Measurements from ENCODE around the gene MAML3.

MAML3 gene

DNA sequence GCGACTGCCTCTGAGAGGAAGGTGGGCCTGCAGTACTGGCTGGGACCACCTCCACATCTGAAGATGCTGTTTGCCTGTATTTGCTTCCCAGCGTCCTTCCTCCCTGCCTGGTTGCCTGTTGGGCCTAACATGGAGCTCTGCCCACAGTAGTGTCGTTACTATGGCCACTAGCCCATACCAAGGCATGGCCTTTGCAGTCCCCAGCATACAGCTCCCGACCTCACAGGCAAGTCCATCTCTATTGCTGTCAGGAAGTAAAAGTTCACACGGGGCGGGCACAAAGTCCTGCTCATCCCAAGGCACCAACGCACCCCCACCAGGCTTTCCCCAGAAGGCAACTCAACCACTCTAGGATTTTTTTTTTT lies 71.6 kb downstream of the MAML3 start:
- TF ChIP-seq FOXP2 (optimal IDR thresholded peaks at IDR 0.05; ENCODE audit: borderline replicate concordance, extremely low read depth, extremely low read length, insufficient read depth) (no peak), TAF1 (IDR thresholded peaks at IDR 0.05; ENCODE audit: borderline replicate concordance, insufficient read depth, low read length) (no peak), POLR2AphosphoS5 (IDR thresholded peaks at IDR 0.05; ENCODE audit: low read depth, low read length) (no peak), SIN3A (IDR thresholded peaks at IDR 0.05; ENCODE audit: borderline replicate concordance, insufficient read depth, low read length) (no peak)
- TF ChIP-seq, protein P1, sequence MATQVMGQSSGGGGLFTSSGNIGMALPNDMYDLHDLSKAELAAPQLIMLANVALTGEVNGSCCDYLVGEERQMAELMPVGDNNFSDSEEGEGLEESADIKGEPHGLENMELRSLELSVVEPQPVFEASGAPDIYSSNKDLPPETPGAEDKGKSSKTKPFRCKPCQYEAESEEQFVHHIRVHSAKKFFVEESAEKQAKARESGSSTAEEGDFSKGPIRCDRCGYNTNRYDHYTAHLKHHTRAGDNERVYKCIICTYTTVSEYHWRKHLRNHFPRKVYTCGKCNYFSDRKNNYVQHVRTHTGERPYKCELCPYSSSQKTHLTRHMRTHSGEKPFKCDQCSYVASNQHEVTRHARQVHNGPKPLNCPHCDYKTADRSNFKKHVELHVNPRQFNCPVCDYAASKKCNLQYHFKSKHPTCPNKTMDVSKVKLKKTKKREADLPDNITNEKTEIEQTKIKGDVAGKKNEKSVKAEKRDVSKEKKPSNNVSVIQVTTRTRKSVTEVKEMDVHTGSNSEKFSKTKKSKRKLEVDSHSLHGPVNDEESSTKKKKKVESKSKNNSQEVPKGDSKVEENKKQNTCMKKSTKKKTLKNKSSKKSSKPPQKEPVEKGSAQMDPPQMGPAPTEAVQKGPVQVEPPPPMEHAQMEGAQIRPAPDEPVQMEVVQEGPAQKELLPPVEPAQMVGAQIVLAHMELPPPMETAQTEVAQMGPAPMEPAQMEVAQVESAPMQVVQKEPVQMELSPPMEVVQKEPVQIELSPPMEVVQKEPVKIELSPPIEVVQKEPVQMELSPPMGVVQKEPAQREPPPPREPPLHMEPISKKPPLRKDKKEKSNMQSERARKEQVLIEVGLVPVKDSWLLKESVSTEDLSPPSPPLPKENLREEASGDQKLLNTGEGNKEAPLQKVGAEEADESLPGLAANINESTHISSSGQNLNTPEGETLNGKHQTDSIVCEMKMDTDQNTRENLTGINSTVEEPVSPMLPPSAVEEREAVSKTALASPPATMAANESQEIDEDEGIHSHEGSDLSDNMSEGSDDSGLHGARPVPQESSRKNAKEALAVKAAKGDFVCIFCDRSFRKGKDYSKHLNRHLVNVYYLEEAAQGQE (IDR thresholded peaks at IDR 0.05; ENCODE audit: insufficient read depth in 1 of 2, low read depth in 2 of 2, low read length in 2 of 2): no peak

DNA sequence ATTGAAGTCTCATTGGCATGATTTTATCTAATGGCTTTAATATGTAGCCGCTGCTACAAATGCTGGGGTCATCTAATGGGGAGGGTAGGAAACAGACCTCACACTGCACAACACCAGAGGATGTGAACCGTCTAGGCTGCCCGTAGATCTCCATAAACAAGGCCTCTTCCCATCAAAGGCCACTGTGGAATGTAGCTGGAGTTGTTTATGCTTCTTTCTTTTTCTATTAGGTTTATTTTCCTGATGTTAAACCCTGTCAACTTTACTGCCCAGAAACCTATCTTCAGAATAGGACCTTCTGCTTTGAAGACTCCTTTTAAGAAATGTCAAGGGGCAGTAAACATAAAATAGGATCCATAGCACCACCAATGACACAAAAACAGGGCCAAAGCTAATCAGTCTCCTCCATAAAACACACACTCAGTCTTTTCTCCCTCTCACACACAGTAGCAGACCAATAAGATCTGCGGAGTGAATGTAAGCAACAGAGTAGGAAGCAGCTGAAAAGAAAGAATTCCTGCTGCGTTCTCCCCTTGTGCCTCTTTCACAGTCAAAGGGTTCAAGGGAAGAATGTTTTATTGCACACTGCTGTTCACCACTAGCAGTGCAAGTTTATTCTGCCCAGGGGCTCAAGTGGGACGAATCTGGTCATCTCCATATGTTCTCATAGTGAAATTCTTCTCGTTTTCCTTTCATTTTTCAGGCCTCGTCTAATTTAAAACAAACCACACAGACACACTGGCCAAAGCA lies 72.2 kb downstream of the MAML3 start:
- TF ChIP-seq FOXP2 (optimal IDR thresholded peaks at IDR 0.05; ENCODE audit: borderline replicate concordance, extremely low read depth, extremely low read length, insufficient read depth) (no peak), SIN3A (IDR thresholded peaks at IDR 0.05; ENCODE audit: borderline replicate concordance, insufficient read depth, low read length) (no peak), TAF1 (IDR thresholded peaks at IDR 0.05; ENCODE audit: borderline replicate concordance, insufficient read depth, low read length) (no peak), POLR2AphosphoS5 (IDR thresholded peaks at IDR 0.05; ENCODE audit: low read depth, low read length) (no peak)
- TF ChIP-seq, protein P1 (IDR thresholded peaks at IDR 0.05; ENCODE audit: insufficient read depth in 1 of 2, low read depth in 2 of 2, low read length in 2 of 2): no peak

DNA sequence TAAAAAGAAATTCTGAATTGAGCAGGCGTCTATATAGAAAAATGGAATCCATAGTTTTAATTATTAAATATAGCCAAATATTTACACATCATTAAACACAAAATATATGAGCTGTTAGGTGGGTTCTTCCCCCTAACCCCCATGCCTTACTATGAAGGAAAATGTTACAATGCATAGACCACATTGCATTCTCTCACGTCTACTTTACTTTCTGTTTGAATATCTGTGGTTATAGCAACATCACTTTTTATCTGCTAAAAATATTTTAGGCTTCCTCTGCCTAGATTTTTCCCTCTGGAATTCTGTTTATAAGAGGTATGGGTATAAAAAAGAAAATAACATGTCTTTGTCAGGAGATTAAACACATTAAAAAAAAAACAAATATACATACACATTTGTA lies 73.1 kb downstream of the MAML3 start:
- TF ChIP-seq, protein P1 (IDR thresholded peaks at IDR 0.05; ENCODE audit: insufficient read depth in 1 of 2, low read depth in 2 of 2, low read length in 2 of 2): no peak

DNA sequence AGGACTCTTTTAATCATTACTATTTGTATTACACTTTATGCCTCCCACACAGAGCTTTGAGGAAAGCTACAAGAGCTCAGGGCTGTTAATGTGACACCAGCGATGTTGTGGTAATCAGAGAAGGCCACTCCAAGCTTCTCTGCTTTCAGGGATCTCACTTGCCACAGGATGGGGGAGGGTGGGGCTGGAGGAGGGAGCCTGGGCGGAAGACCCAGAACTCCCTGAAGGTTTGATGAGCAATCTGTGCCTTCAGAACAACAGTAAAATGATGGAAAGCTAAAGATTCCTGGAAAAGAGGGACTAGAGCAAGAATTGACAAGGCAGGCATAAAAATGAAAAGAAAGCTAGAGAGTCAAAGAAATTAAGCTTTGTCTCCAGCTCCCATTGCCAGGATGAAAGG lies 75.6 kb downstream of the MAML3 start:
- TF ChIP-seq POLR2AphosphoS5 (IDR thresholded peaks at IDR 0.05; ENCODE audit: low read depth, low read length) (no peak), SIN3A (IDR thresholded peaks at IDR 0.05; ENCODE audit: borderline replicate concordance, insufficient read depth, low read length) (no peak; the same call in 1 of the 2 replicates), TAF1 (IDR thresholded peaks at IDR 0.05; ENCODE audit: borderline replicate concordance, insufficient read depth, low read length) (no peak), FOXP2 (optimal IDR thresholded peaks at IDR 0.05; ENCODE audit: borderline replicate concordance, extremely low read depth, extremely low read length, insufficient read depth) (no peak)
- TF ChIP-seq, protein P1 (IDR thresholded peaks at IDR 0.05; ENCODE audit: insufficient read depth in 1 of 2, low read depth in 2 of 2, low read length in 2 of 2): no peak

DNA sequence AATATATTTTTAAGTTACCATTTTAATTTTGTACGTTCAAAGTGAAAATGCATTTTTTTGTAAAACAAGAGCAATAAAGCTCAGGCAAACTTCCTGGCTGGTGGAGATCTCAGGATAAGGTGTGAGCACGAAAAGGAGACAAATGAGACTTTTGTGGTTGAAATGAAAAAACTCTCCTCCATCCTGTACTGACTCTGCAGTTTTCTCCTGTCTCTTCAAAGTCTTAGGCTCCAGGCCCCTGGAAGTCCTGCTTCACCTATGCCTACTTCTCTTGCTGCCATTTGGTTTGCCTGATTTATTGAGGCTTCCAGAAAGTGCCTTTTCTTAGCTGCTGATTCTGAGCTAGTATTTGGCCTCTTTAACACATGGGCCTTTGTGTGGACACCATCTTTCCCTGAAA lies 77.7 kb downstream of the MAML3 start:
- no peak for TF ChIP-seq TAF1 (IDR thresholded peaks at IDR 0.05; ENCODE audit: borderline replicate concordance, insufficient read depth, low read length)
- no peak for TF ChIP-seq SIN3A (IDR thresholded peaks at IDR 0.05; ENCODE audit: borderline replicate concordance, insufficient read depth, low read length)
- TF ChIP-seq, protein P1 (IDR thresholded peaks at IDR 0.05; ENCODE audit: insufficient read depth in 1 of 2, low read depth in 2 of 2, low read length in 2 of 2): no peak
- no peak for TF ChIP-seq FOXP2 (optimal IDR thresholded peaks at IDR 0.05; ENCODE audit: borderline replicate concordance, extremely low read depth, extremely low read length, insufficient read depth)
- TF ChIP-seq POLR2AphosphoS5 (IDR thresholded peaks at IDR 0.05; ENCODE audit: low read depth, low read length): no peak
